Astrocyte (in vitro differentiated cells and primary cell): Measurements from ENCODE around the gene NPVF. TPM values are rescaled to one million over a fixed set of nuclear protein-coding genes. Genes with fewer than 3 reads are reported as not detected.

Experiments used
- DNase-seq: peaks from one replicate; pipeline ENCODE4 v3.0.0-alpha.2; 2010; ENCODE audit warnings: low read depth
- FAIRE-seq: peaks from 2 replicates; lab custom pipeline; 2011; peaks lifted over from hg19 to GRCh38; lab: Jason Lieb, UNC
- H2AFZ ChIP-seq: 2 replicates; pipeline ENCODE4 v1.6.0; 2012; ENCODE audit warnings: low read depth, low read length, inconsistent platforms
- H3K27ac ChIP-seq: 2 replicates; pipeline ENCODE4 v1.5.1; 2011; ENCODE audit warnings: low read depth, low read length, inconsistent platforms
- H3K27me3 ChIP-seq: 2 replicates; pipeline ENCODE4 v1.6.0; 2011; ENCODE audit warnings: low read length, inconsistent platforms; ENCODE audit not compliant: insufficient read depth
- H3K36me3 ChIP-seq: 2 replicates; pipeline ENCODE4 v1.5.1; 2011; ENCODE audit warnings: low read length, inconsistent platforms; ENCODE audit not compliant: insufficient read depth
- H3K4me1 ChIP-seq: 2 replicates; pipeline ENCODE4 v1.5.1; 2011; ENCODE audit warnings: low read length, inconsistent platforms; ENCODE audit not compliant: insufficient read depth
- H3K4me2 ChIP-seq: 2 replicates; pipeline ENCODE4 v1.6.0; 2012; ENCODE audit warnings: low read length, inconsistent platforms
- H3K4me3 ChIP-seq: 2 replicates; pipeline ENCODE4 v1.5.1; 2011; ENCODE audit warnings: low read depth, mild to moderate bottlenecking, low read length, inconsistent platforms; ENCODE audit not compliant: insufficient read depth
- H3K79me2 ChIP-seq: 2 replicates; pipeline ENCODE4 v1.6.0; 2012; ENCODE audit warnings: mild to moderate bottlenecking, low read length, inconsistent platforms; ENCODE audit not compliant: insufficient read depth
- H3K9ac ChIP-seq: 2 replicates; pipeline ENCODE4 v1.6.0; 2012; ENCODE audit warnings: mild to moderate bottlenecking, low read length, inconsistent platforms
- H3K9me3 ChIP-seq: 2 replicates; pipeline ENCODE4 v1.5.1; 2012; ENCODE audit warnings: low read depth, mild to moderate bottlenecking, low read length, inconsistent platforms; ENCODE audit not compliant: insufficient read depth
- H4K20me1 ChIP-seq: 2 replicates; pipeline ENCODE4 v1.6.0; 2012; ENCODE audit warnings: low read length, inconsistent platforms; ENCODE audit not compliant: insufficient read depth
- H3K27ac Mint-ChIP-seq: one replicate; pipeline ENCODE4 v1.8.0; 2021; ENCODE audit warnings: mild to moderate bottlenecking, mixed read lengths; ENCODE audit not compliant: unreplicated experiment
- H3K27me3 Mint-ChIP-seq: one replicate; pipeline ENCODE4 v1.8.0; 2021; ENCODE audit warnings: low read depth, mixed read lengths; ENCODE audit not compliant: unreplicated experiment
- H3K36me3 Mint-ChIP-seq: one replicate; pipeline ENCODE4 v1.8.0; 2021; ENCODE audit warnings: low read depth, mixed read lengths; ENCODE audit not compliant: unreplicated experiment
- H3K4me1 Mint-ChIP-seq: one replicate; pipeline ENCODE4 v1.8.0; 2021; ENCODE audit warnings: low read depth, mixed read lengths; ENCODE audit not compliant: unreplicated experiment
- H3K4me3 Mint-ChIP-seq: one replicate; pipeline ENCODE4 v1.8.0; 2021; ENCODE audit warnings: mild to moderate bottlenecking, moderate library complexity, mixed read lengths; ENCODE audit not compliant: unreplicated experiment
- H3K9me3 Mint-ChIP-seq: one replicate; pipeline ENCODE4 v1.8.0; 2021; ENCODE audit warnings: mild to moderate bottlenecking, mixed read lengths; ENCODE audit not compliant: unreplicated experiment
- CTCF ChIP-seq: IDR thresholded peaks from 2 replicates; pipeline ENCODE4 v1.5.1; 2011; ENCODE audit warnings: low read depth, mild to moderate bottlenecking, inconsistent platforms, low read length, moderate library complexity; ENCODE audit not compliant: insufficient read depth
- EZH2 ChIP-seq: IDR thresholded peaks from 2 replicates; pipeline ENCODE4 v1.6.1; 2012; ENCODE audit warnings: mild to moderate bottlenecking, low read length, inconsistent platforms; ENCODE audit not compliant: insufficient read depth
- total RNA-seq: library from RNA; stranded (reverse); gene quantifications from 2 replicates; pipeline ENCODE4 v1.2.1, GENCODE V29; 2021

NPVF gene
- total RNA-seq, 1 donor from 2014 or later, result not detected

GRCh38 chr7:25187932-25188331, 40.4 kb downstream of the NPVF start:
- no peaks in the 10 kb centered on the region for H3K36me3 ChIP-seq
- TF ChIP-seq CTCF (no peak), EZH2 (no peak)
- Mint-ChIP-seq H3K9me3 (peaks cover 2% of the 10 kb centered on the region), H3K36me3 (no peaks in the 10 kb centered on the region), H3K27ac (no peak overlapping the region), H3K4me3 (no peak overlapping the region), H3K27me3 (no peaks in the 10 kb centered on the region), H3K4me1 (no peaks in the 10 kb centered on the region)
- peak overlapping the region; percentile 4 for H2AFZ ChIP-seq
- FAIRE-seq (no peak), DNase-seq (no peak)
- no peak overlapping the region for H3K4me2 ChIP-seq
- no peaks in the 10 kb centered on the region for H3K9me3 ChIP-seq
- no peak overlapping the region for H3K27ac ChIP-seq
- no peak overlapping the region for H3K9ac ChIP-seq
- H3K27me3 ChIP-seq, result no peaks in the 10 kb centered on the region
- H3K79me2 ChIP-seq, result no peaks in the 10 kb centered on the region
- H3K4me1 ChIP-seq, result no peaks in the 10 kb centered on the region
- no peaks in the 10 kb centered on the region for H4K20me1 ChIP-seq
- H3K4me3 ChIP-seq, result no peak overlapping the region

- H3K27me3 Mint-ChIP-seq, result no peaks in the 10 kb centered on the region
These were observed 41.9 kb downstream of the NPVF start for GRCh38 chr7:25186436-25186835.

More at GRCh38 chr7:25186436-25186835, 41.9 kb downstream of the NPVF start:
- Histone ChIP-seq H4K20me1 (no peaks in the 10 kb centered on the region), H3K79me2 (no peaks in the 10 kb centered on the region), H3K36me3 (no peaks in the 10 kb centered on the region), H3K4me2 (no peak overlapping the region), H3K9ac (no peak overlapping the region), H3K4me3 (no peak overlapping the region), H3K27me3 (no peaks in the 10 kb centered on the region), H3K27ac (no peak overlapping the region), H3K9me3 (no peaks in the 10 kb centered on the region), H2AFZ (no peak overlapping the region), H3K4me1 (no peaks in the 10 kb centered on the region)
- DNase-seq (no peak), FAIRE-seq (no peak)
- no peaks in the 10 kb centered on the region for H3K4me1 Mint-ChIP-seq
- H3K4me3 Mint-ChIP-seq, result no peak overlapping the region
- no peak overlapping the region for H3K27ac Mint-ChIP-seq
- H3K36me3 Mint-ChIP-seq, result no peaks in the 10 kb centered on the region
- TF ChIP-seq EZH2, result no peak
- TF ChIP-seq CTCF, result no peak
- H3K9me3 Mint-ChIP-seq, result peaks cover 2% of the 10 kb centered on the region
